C4-2B (cell line): ENCODE data around the gene PAQR9.
A peak's percentile ranks its signal among the peaks of the same experiment; 100 is the strongest.

Experiments
- H3K27ac ChIP-seq: fragments of 450-650 bp; 2 replicates; pipeline ENCODE4 v1.5.1; 2017
- CTCF ChIP-seq: fragments of 450-650 bp; conservative IDR thresholded peaks from 2 replicates; pipeline ENCODE4 v1.5.1; 2017; ENCODE audit warnings: mild to moderate bottlenecking
- ZFX ChIP-seq: fragments of 450-650 bp; IDR thresholded peaks from 2 replicates; pipeline ENCODE4 v1.6.1; 2017

The PAQR9 gene

DNA sequence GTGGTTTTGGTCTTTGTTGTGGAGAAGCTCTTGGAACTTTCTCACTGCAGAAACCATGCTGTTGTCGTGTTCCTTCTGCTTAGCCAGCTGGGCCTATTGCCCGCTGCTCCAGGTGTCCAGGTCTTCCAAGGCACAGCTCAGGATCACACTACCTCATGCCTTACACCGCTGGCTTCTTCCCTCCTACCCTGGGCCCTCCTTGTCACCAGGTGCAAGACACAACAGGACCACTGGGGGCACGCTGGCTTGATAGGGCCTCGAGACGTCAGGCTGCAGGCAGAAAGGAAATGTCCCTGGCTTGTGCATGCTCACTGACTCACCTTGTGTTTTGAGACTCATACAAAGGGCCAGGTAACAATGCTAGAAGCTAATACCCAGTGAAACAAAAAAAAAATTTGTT, 32.3 kb downstream of the PAQR9 start:
- TF ChIP-seq ZFX = no peak
- TF ChIP-seq CTCF = no peak; the same call in none of the 2 replicates
- H3K27ac ChIP-seq = no peak overlapping the region

GRCh38 chr3:142930463-142930862, 33.0 kb downstream of the PAQR9 start:
- H3K27ac ChIP-seq = no peak overlapping the region
- no peak for TF ChIP-seq CTCF
- no peak for TF ChIP-seq ZFX

- H3K27ac ChIP-seq = no peak overlapping the region
- TF ChIP-seq CTCF (no peak), ZFX (no peak)
These were observed 33.6 kb downstream of the PAQR9 start for GRCh38 chr3:142929890-142930289.

DNA sequence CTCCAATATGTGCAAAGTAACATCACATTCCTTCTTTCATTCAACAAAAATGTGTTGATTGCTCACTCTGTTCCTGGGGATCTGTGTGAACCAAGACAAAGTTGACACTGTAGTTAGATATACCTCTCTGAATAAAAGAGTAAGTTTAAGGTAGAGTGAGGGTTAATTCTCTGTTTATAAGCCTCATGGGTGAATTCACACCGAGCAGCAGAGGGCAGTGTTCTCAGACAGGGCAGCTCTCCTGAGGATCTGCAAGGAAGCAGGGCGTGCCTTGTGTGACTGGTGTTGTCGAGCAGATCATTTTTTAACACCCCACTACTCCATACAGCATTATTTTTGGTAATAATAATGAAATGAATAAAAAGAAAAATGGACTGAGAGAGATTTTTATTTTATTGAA, 34.4 kb downstream of the PAQR9 start:
- peak; percentile 93 for TF ChIP-seq CTCF
- no peak for TF ChIP-seq ZFX
- H3K27ac ChIP-seq = no peak overlapping the region

DNA sequence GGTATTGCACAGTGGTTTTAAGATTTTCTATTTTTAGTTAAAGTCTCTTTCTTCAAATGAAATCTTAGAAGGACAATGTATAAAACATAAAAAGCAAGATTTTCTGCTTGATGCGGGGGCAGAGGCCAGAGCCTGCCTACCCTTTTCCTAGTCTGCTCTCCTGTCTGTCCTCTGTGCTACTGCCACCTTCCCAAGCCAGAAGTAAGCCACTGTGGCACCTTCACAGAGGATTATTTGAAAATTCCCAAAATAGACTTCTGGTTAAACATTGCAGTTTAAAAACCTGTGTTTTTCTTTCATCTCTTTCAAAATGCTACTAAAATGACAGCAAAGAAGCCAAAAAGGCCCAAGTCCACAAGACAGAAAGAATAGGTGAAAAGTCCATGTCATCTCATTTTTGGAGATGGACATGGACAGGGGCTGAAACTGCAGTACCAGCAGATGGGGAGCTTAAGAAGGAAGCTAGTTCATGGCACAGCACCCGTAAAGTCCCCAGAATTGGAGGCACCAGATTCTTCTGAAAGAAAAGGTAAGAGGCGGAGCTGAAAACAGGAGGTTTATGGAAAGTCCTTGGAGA, 37.0 kb downstream of the PAQR9 start:
- TF ChIP-seq ZFX = no peak
- TF ChIP-seq CTCF = no peak
- no peak overlapping the region for H3K27ac ChIP-seq

DNA sequence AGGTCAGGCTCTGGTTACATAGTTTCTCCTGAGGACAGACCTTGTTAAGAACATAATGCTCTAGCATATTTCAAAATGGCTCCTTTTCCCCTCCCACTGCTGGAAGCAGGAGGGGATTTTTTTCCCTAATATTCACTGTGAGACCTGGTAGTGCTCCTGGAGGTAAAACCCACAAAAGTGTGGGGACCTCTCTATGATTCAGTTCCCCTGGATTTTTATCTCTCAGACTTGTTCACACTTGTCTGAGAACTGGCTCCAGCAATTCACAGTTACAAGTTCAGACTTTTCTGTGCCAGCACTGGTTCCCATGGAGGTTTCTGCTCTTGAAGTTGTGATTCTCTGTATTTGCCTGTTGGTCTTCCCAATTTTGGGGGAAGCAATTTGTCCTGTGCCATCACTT, 38.3 kb downstream of the PAQR9 start:
- H3K27ac ChIP-seq = no peak overlapping the region
- TF ChIP-seq CTCF (no peak), ZFX (no peak)

DNA sequence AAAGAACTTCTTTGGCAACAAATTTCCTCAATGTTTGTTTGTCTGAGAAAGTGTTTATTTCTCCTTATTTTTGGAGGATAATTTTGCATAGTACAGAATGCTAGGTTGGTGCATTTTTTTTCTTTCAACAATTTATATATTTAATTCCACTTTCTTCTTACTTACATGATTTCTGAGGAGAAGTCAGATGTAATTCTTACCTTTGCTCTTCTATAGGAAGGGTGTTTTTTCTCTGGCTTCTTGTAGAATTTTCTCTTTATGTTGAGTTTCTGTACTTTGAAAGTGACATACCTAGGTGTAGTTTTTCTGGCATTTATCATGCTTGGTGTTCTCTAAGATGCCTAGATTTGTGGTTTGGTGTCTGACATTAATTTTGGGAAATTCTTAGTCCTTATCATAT, 39.8 kb downstream of the PAQR9 start:
- no peak overlapping the region for H3K27ac ChIP-seq
- TF ChIP-seq CTCF (no peak), ZFX (no peak)
